ENCODE measurements around the gene SLC10A7.

The SLC10A7 gene

GRCh38 chr4:146292508-146292907 is 229.2 kb downstream of the SLC10A7 start:
- no peak for DNase-seq

DNA sequence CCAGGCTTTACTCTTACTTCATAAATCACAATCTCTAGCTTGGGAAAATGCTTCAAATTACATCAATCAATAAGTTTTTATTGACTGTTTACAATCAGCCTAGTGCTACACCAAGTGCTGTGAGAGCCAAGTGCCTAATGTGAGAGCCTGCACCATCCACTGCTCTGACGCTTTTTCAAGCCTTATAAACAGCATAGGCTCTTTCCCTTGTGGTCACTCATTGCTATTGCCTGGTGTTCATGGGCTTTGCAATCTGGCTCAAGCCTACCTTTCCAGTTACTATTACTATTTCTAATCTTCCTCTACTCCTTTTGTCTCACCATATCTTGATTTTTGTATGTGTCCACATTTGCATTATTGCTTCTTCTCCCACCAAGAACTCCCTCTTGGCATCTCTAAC is 230.4 kb downstream of the SLC10A7 start:
- no peak for DNase-seq

- DNase-seq, result no peak
Observed at GRCh38 chr4:146288193-146288592, 233.5 kb downstream of the SLC10A7 start.

DNA sequence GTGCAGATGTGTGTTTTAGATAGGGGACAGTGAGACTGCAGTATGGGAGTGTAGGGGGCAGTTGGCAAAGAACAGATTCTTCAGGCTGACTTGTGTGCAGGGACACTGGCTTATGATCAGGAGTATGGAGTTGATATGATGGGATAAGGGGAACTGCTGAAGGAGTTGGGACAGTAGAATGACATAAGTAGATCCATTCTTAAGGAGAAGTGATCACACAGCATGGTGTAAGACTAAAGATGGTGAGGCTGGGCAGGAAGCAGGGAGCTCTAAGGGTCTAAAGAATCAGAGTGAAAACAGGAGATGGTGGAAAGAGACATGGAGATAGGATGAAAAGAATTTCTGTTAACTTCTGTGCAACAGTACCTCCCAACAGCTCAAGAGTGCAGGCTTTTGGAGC is 236.7 kb downstream of the SLC10A7 start:
- no peak for DNase-seq

DNA sequence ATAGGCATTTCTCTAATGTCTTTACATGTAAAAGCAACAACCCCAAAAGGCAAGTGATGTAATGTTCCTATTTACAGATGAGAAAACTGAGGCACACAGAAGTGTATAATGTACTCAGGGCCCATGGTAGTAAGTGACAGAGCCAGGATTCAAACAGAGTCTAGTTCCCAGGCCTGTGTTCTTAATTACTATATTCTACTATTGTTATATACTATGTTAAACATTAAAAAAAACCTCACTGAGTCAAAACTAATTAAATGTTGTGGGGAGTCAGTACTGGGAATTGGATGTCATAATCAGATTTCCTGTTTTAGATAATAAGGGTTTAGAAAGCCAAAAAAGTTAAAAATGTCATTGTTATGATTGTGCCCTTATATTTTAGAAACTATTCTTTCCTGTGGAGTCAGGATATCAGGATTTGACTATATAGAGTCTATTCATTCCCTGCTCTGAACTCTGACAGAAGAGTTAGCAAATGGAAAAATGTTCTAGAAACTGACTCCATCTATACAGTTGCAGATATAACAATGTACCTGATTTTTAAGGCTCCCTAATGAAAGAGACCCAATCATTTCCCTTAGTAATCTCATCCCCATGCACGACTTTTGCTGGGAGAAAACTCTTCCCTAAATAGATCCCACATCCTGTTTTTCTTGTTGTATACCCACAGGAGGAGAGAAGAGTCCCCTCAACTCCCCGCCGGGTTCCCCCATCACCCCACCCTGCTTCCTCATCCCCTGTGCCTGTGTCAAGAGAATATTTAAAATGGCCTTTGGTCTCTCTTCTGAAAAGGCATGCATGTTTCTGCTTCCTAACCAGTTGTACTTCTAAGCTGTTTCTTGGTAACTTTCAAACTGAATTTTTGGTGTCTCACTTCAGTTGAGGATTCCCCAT is 237.7 kb downstream of the SLC10A7 start:
- DNase-seq, result no peak

- DNase-seq, result no peak
Observed at GRCh38 chr4:146282657-146283056, 239.1 kb downstream of the SLC10A7 start.

DNA sequence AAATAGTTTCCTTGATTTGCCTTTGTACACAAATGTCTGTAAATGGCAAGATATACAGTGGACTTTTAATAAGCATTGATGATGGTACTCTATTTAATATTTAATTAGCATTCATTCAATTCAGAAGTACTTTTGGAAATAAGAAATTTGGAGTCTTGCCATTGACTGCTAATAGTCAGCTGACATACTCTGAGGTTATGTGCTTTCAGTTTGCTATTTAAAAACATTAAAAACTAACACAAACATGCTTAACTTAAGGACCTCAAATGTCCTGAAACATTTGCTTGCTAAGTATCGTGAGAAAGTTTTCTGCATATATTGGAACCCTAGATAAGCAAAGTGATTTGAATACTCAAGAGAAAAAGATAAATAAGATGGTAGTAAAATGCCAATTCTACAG is 242.8 kb downstream of the SLC10A7 start:
- DNase-seq, result no peak

GRCh38 chr4:146275370-146275769 is 246.4 kb downstream of the SLC10A7 start:
- no peak for DNase-seq

DNA sequence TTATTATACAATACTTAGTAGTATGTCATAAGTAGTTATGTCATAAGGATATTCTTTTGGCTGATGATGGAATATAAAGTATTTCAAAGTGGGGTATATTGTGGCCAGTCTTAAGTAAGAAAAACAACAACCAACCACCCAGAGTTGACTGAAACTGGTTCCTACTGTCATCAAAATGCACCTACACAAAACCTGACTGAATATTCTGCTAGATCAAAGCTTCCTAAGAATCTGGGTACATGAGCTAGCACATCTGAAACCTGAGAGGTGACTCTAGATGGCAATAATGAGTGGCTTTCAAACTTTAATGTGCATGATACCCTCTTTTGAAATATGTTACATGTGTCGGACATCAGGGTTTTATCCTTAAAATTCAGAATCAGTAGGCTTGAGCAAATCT is 247.0 kb downstream of the SLC10A7 start:
- DNase-seq, result no peak

GRCh38 chr4:146273204-146273901 is 248.4 kb downstream of the SLC10A7 start:
- no peak for DNase-seq

DNA sequence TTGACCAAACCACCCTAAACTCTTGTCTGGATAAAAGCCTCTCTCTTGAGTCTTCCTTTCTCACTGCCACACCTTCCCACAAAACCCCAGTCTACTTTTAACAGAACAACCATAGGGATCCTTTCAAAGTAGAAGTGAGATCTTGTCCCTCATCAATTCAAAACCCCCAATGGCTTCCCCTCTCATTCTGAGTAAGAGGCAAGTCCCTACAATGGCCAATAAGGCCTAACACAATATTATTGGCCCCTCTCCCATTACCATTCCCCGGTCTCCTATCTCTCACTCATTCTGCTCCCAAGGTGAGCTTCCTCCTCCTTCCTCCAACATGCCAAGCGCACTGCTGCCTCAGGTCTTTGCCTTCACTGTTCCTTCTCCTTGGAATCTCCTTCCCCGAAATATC is 250.3 kb downstream of the SLC10A7 start:
- DNase-seq, result no peak

GRCh38 chr4:146269228-146269653 is 252.5 kb downstream of the SLC10A7 start:
- DNase-seq, result no peak

GRCh38 chr4:146267826-146268225 is 253.9 kb downstream of the SLC10A7 start:
- DNase-seq, result no peak

GRCh38 chr4:146265950-146266490 is 255.7 kb downstream of the SLC10A7 start:
- no peak for DNase-seq

GRCh38 chr4:146263793-146264192 is 257.9 kb downstream of the SLC10A7 start:
- no peak for DNase-seq

DNA sequence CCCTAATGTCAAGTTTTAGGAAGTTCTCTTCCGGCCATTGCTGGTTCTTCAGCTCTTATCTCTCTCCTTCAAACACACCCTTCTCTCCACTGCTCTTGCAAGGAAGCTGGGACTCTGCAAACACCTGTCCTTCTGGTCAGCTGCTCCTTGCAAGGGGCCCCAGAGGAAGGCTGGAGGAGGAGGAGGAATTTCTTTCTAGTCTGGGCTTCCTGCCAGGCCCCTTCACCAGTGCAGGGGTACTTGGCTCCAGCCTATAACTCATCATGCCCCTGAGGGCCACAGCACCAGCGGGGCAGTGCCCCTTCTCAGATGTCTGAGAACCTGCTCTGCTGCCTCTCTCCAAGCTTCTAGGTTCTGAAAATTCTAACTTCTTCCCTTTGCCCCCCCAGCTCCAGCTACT is 260.7 kb downstream of the SLC10A7 start:
- no peak for DNase-seq

DNA sequence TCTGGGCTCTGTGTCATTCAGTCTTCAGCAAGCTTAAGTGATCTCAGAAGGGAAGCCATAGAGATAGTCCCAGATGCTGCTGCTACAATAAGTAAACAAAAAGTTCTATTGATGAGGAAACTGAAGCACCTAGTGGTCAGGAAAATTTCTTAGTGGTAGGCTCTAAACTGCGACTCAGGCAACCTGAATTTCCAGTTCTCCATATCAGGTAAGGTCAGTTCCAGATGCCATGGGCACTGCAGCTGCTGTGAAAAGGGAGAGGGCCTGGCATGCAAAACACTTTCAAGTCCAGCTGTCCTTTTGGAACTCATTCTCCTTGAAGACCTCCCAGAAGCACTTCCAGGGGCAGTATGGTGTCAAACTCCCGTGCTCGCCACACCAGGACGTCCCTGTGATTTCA is 261.2 kb downstream of the SLC10A7 start:
- no peak for DNase-seq

- no peak for DNase-seq
Observed at GRCh38 chr4:146257511-146257910, 264.2 kb downstream of the SLC10A7 start.

DNA sequence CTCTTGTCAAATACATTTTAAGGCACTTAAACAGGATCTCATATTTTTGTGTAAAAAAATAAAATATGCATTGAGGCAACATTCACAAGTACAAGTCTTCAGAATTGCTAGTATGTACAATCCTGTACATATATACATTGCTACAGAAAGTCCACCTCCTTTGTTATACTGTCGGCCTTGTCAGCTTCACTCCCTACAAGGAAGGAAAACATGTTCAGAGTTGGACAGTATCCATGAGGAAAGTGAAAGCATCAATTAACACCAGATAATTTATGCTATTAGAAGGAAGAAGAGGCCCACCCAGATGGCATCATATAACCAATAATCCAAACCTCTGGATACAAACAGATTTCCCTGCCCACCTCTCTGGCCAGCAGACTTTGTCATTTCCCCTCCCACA is 265.4 kb downstream of the SLC10A7 start:
- DNase-seq, result no peak

- DNase-seq, result no peak
Observed at GRCh38 chr4:146255874-146256273, 265.9 kb downstream of the SLC10A7 start.

GRCh38 chr4:146255463-146255862 is 266.3 kb downstream of the SLC10A7 start:
- DNase-seq, result no peak

GRCh38 chr4:146252969-146253611 is 268.6 kb downstream of the SLC10A7 start:
- no peak for DNase-seq

DNA sequence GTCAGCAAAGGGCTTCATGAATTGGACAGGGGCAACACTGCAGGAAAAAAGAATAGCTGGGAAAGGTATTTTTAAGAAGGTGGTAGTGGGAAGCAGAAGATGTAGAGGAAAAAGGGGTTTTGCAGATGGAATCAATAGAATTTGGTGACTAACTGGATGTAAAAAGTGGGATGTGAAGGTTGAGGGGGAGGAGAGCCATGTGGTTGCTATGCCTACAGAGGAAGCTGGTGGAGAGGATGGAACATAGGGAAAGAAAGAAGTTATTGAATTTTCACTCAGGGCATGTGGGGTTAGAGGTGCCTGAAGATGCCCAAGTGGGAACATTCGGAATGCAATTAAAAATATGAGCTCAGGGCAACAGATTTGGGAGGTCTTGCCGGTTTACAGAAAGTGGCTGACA is 274.4 kb downstream of the SLC10A7 start:
- DNase-seq, result no peak

DNA sequence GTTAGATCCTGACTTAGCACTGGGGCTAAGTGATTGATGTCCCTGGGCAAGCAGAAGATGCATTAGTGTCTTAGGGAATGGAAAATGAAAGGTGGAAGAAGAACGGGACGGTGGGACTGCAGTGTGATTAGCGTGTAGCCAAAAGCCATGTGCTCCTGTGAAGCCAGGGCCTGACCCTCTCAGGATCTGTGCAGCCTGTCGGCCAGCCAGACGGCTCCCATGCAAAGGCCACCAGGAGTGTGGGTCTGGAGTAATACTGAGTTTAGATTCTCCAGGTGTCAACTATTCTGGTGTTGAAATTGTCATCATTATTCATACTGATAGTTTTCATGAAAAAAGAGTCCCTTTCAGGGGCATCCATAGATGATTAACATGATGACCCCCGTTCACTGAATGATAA is 275.4 kb downstream of the SLC10A7 start:
- no peak for DNase-seq

Data from activated CD4-positive, CD25-positive, alpha-beta regulatory T cell (primary cell).